Mesendoderm (in vitro differentiated cells): ENCODE results near the gene LRRC7.

Experiments
- DNase-seq: peaks from one replicate; pipeline ENCODE4 v3.0.0; 2013
- H2AK5ac ChIP-seq: 2 replicates; pipeline ENCODE4 v1.6.1; 2013; ENCODE audit warnings: low read length, inconsistent platforms
- H2BK120ac ChIP-seq: 2 replicates; pipeline ENCODE4 v1.6.1; 2013; ENCODE audit warnings: low read depth, mild to moderate bottlenecking, low read length, moderate library complexity, mixed read lengths
- H2BK15ac ChIP-seq: replicated peaks from 2 replicates; pipeline ENCODE4 v1.6.1; 2013; ENCODE audit warnings: low read depth, mild to moderate bottlenecking, moderate library complexity
- H2BK5ac ChIP-seq: 2 replicates; pipeline ENCODE4 v1.6.1; 2013; ENCODE audit warnings: low read length, inconsistent platforms
- H3K18ac ChIP-seq: 2 replicates; pipeline ENCODE4 v1.6.1; 2013; ENCODE audit warnings: mild to moderate bottlenecking, low read length, mixed read lengths
- H3K23ac ChIP-seq: one replicate; pipeline ENCODE4 v1.6.1; 2013; ENCODE audit warnings: low read length
- H3K27ac ChIP-seq: 2 replicates; pipeline ENCODE4 v1.5.1; 2013; ENCODE audit warnings: low read depth, mild to moderate bottlenecking, inconsistent platforms, low read length, moderate library complexity
- H3K27me3 ChIP-seq: 2 replicates; pipeline ENCODE4 v1.6.1; 2013; ENCODE audit warnings: low read length, control low read depth, mild to moderate bottlenecking, inconsistent platforms; ENCODE audit not compliant: insufficient read depth, poor library complexity
- H3K36me3 ChIP-seq: 2 replicates; pipeline ENCODE4 v1.6.1; 2013; ENCODE audit warnings: low read length, inconsistent platforms; ENCODE audit not compliant: control insufficient read depth, insufficient read depth
- H3K4ac ChIP-seq: one replicate; pipeline ENCODE4 v1.6.1; 2013; ENCODE audit warnings: low read depth, mild to moderate bottlenecking, low read length, moderate library complexity
- H3K4me1 ChIP-seq: 2 replicates; pipeline ENCODE4 v1.6.1; 2013; ENCODE audit warnings: low read depth, low read length, inconsistent platforms; ENCODE audit not compliant: control insufficient read depth
- H3K4me2 ChIP-seq: 2 replicates; pipeline ENCODE4 v1.6.1; 2013; ENCODE audit warnings: low read length
- H3K4me3 ChIP-seq: 2 replicates; pipeline ENCODE4 v1.5.1; 2013; ENCODE audit warnings: mild to moderate bottlenecking, low read length
- H3K56ac ChIP-seq: one replicate; pipeline ENCODE4 v1.6.1; 2013; ENCODE audit warnings: low read length
- H3K79me1 ChIP-seq: 2 replicates; pipeline ENCODE4 v1.6.1; 2013; ENCODE audit warnings: low read length, inconsistent platforms
- H3K79me2 ChIP-seq: 2 replicates; pipeline ENCODE4 v1.6.1; 2013; ENCODE audit warnings: mild to moderate bottlenecking, low read length; ENCODE audit not compliant: control insufficient read depth, insufficient read depth
- H3K9ac ChIP-seq: 2 replicates; pipeline ENCODE4 v1.6.1; 2013; ENCODE audit warnings: low read length, inconsistent platforms
- H4K5ac ChIP-seq: one replicate; pipeline ENCODE4 v1.6.1; 2013; ENCODE audit warnings: low read length
- H4K8ac ChIP-seq: one replicate; pipeline ENCODE4 v1.6.1; 2013; ENCODE audit warnings: low read depth, mild to moderate bottlenecking, control low read depth, low read length, moderate library complexity
- WGBS: extraction: QIAGEN DNeasy Blood & Tissue Kit; methylation state at CpG from one replicate; pipeline ENCODE4 v1.1.7; 2013; ENCODE audit warnings: low lambda C conversion rate, missing lambda C conversion rate; ENCODE audit not compliant: insufficient coverage; ENCODE audit errors: extremely low coverage; 5-methylcytosine and 5-hydroxymethylcytosine counted together

Gene LRRC7

DNA sequence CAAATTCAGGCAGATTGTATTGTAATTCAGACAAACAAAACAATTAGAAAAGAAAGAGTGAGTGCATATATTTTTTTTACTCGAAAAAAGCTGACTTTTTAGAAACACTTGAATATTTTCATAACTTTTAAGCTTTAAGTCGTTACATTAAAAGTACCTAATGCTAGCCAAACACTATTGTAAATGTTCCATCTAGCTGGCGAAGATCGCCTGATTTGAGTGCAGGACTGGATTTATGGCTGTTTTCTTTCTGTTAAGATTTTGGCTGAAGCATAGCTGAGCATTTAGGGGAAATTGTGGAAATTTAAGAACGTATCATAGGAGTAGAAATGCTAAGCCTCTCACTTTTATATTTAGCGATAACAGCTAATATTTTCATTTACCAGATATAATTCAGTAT lies 24.6 kb downstream of the LRRC7 start:
- H3K79me1 ChIP-seq = no peaks in the 10 kb centered on the region
- no peak overlapping the region for H3K27ac ChIP-seq
- H3K4ac ChIP-seq = no peak overlapping the region
- H3K79me2 ChIP-seq = no peaks in the 10 kb centered on the region
- no peak overlapping the region for H3K4me2 ChIP-seq
- H4K5ac ChIP-seq = no peak overlapping the region
- H3K23ac ChIP-seq = no peak overlapping the region
- H2AK5ac ChIP-seq = no peak overlapping the region
- no peaks in the 10 kb centered on the region for H3K27me3 ChIP-seq
- no peaks in the 10 kb centered on the region for H3K4me1 ChIP-seq
- no peak overlapping the region for H2BK15ac ChIP-seq
- H3K4me3 ChIP-seq = no peak overlapping the region
- no peak for DNase-seq
- H2BK5ac ChIP-seq = no peak overlapping the region
- WGBS = no CpG with 5 or more reads among the region's 6 CpGs
- no peak overlapping the region for H3K56ac ChIP-seq
- no peaks in the 10 kb centered on the region for H3K36me3 ChIP-seq
- H2BK120ac ChIP-seq = no peak overlapping the region
- H4K8ac ChIP-seq = no peak overlapping the region
- no peak overlapping the region for H3K9ac ChIP-seq
- H3K18ac ChIP-seq = no peak overlapping the region

DNA sequence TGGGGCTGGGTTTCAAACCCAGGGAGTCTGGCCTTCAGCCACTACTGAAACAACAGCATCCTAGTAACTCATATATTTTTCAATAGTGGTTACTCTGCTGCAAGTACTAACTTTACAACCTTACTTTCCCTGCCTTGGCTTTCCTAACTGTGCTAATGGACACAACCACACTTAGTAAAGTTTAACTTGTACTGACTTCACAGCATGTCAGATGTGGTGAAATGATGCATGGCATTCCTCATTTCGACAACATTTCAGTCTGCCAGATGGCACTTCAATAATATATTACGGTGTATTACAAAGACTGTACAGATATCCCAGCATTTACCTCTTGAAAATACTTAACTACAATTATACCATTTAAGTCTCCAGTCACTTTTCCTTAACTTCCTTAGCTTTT lies 27.8 kb downstream of the LRRC7 start:
- H3K18ac ChIP-seq = no peak overlapping the region
- H3K36me3 ChIP-seq = no peaks in the 10 kb centered on the region
- DNase-seq = no peak
- no peak overlapping the region for H2AK5ac ChIP-seq
- no peak overlapping the region for H3K9ac ChIP-seq
- H3K23ac ChIP-seq = no peak overlapping the region
- H2BK15ac ChIP-seq = no peak overlapping the region
- no peaks in the 10 kb centered on the region for H3K27me3 ChIP-seq
- H2BK5ac ChIP-seq = no peak overlapping the region
- no CpG with 5 or more reads among the region's 2 CpGs for WGBS
- no peaks in the 10 kb centered on the region for H3K4me1 ChIP-seq
- H4K8ac ChIP-seq = no peak overlapping the region
- H2BK120ac ChIP-seq = no peak overlapping the region
- no peak overlapping the region for H3K4me2 ChIP-seq
- H4K5ac ChIP-seq = no peak overlapping the region
- H3K56ac ChIP-seq = no peak overlapping the region
- no peaks in the 10 kb centered on the region for H3K79me1 ChIP-seq
- no peak overlapping the region for H3K4ac ChIP-seq
- no peak overlapping the region for H3K27ac ChIP-seq
- H3K4me3 ChIP-seq = no peak overlapping the region
- H3K79me2 ChIP-seq = no peaks in the 10 kb centered on the region

DNA sequence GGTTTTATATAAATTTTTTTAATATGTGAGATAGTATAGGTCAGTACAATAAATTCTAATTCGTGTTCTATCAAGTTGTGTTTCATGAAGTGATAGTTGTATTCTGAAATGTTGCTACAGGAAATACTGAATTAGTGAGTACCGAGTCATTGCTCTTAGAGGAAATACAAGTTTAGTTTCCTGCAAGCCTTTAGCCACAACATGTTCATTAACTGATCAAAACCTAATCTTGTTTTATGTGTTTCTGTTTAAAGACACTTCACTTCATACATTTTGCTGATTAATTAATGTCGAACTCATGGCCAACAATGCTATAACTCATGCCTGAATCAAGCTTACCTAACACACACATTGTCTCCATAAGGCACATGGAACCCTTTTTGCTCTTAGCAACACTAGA lies 43.6 kb downstream of the LRRC7 start:
- H4K8ac ChIP-seq = no peak overlapping the region
- H3K4me1 ChIP-seq = peaks cover 3% of the 10 kb centered on the region
- H3K4me3 ChIP-seq = no peak overlapping the region
- H3K56ac ChIP-seq = no peak overlapping the region
- no peak overlapping the region for H3K27ac ChIP-seq
- H3K79me2 ChIP-seq = no peaks in the 10 kb centered on the region
- H3K79me1 ChIP-seq = no peaks in the 10 kb centered on the region
- H2BK5ac ChIP-seq = no peak overlapping the region
- H3K23ac ChIP-seq = no peak overlapping the region
- H3K36me3 ChIP-seq = no peaks in the 10 kb centered on the region
- no peak overlapping the region for H4K5ac ChIP-seq
- no peak overlapping the region for H3K18ac ChIP-seq
- WGBS = 100% methylated on average over 1 of the region's 3 CpGs
- no peak overlapping the region for H3K9ac ChIP-seq
- H2BK120ac ChIP-seq = no peak overlapping the region
- no peaks in the 10 kb centered on the region for H3K27me3 ChIP-seq
- H2BK15ac ChIP-seq = no peak overlapping the region
- H3K4ac ChIP-seq = no peak overlapping the region
- H3K4me2 ChIP-seq = no peak overlapping the region
- no peak overlapping the region for H2AK5ac ChIP-seq
- no peak for DNase-seq

DNA sequence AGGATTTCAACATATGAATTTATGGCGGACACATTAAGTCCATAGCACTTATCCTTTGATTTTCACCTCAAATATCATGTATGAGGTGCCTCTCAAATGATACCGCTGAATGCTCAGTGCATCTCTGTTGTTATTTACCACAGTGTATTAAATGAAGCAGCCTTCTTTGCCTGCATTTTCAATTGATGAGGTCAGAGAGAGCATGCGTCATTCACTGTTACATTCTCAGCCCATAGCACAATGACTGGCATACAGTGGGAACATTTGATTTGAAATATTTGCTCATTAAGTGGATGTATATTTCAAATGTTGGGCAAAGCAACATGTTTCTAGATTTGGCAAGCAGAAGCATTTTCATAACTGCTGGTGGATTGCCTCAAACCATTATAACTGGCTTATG lies 45.7 kb downstream of the LRRC7 start:
- DNase-seq = peak; percentile 40
- Histone ChIP-seq H3K23ac (no peak overlapping the region), H3K56ac (no peak overlapping the region), H2BK15ac (no peak overlapping the region), H4K8ac (no peak overlapping the region), H2AK5ac (no peak overlapping the region), H3K4me1 (peaks cover 3% of the 10 kb centered on the region), H3K4me3 (no peak overlapping the region), H3K9ac (no peak overlapping the region), H3K18ac (no peak overlapping the region), H3K79me1 (no peaks in the 10 kb centered on the region), H3K27me3 (no peaks in the 10 kb centered on the region), H4K5ac (no peak overlapping the region), H2BK120ac (no peak overlapping the region), H3K27ac (no peak overlapping the region), H3K4ac (no peak overlapping the region), H3K79me2 (no peaks in the 10 kb centered on the region), H3K36me3 (no peaks in the 10 kb centered on the region), H2BK5ac (no peak overlapping the region), H3K4me2 (no peak overlapping the region)
- WGBS = no CpG with 5 or more reads among the region's 3 CpGs

DNA sequence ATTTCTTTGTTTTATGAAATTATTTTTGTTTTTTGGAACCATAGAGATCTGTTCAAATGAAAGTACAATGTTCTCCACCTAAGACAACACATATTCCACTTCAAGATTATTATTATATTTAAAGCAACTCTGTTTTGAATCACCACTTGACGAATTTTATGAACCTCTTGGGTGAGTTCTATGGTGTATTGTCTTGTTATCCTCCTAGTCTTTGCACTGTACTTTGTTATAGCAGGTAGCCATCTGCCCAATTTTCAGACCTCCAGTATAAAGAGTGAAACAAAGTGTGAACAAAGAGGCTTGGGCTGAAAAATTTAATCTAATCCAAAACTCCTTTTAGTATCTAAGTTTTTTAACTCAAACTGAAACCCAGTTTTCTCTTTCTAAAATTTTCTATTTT lies 71.0 kb downstream of the LRRC7 start:
- Histone ChIP-seq H4K8ac (no peak overlapping the region), H3K27ac (no peak overlapping the region), H3K27me3 (no peaks in the 10 kb centered on the region), H3K4me3 (no peak overlapping the region), H3K79me1 (no peaks in the 10 kb centered on the region), H2BK15ac (no peak overlapping the region), H3K18ac (no peak overlapping the region), H3K36me3 (no peaks in the 10 kb centered on the region), H4K5ac (no peak overlapping the region), H3K4me1 (no peaks in the 10 kb centered on the region), H3K9ac (no peak overlapping the region), H2AK5ac (no peak overlapping the region), H3K4ac (no peak overlapping the region), H2BK120ac (no peak overlapping the region), H2BK5ac (no peak overlapping the region), H3K23ac (no peak overlapping the region), H3K4me2 (no peak overlapping the region), H3K56ac (no peak overlapping the region), H3K79me2 (no peaks in the 10 kb centered on the region)
- no CpG with 5 or more reads among the region's 1 CpG for WGBS
- DNase-seq = no peak

DNA sequence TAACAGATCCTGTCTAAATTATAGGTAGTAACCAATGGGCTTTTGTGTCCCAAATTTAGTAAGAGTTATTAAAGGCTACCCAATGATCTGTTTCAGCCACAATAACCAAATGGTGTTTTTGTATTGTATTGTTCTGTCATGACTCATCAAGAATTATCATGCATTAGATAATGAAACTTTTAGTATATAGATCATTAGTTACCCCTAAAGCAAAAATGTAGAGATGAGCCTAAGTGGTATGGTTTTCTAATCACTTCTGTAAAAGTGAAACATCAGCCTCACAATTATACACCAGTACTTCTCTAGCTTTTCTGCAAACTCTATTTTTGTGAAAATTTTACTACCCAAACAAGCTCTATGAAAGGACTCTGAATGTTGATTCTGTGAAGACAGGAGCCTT lies 71.4 kb downstream of the LRRC7 start:
- Histone ChIP-seq H3K18ac (no peak overlapping the region), H4K5ac (no peak overlapping the region), H2AK5ac (no peak overlapping the region), H2BK5ac (no peak overlapping the region), H3K23ac (no peak overlapping the region), H3K56ac (no peak overlapping the region), H3K36me3 (no peaks in the 10 kb centered on the region), H3K27me3 (no peaks in the 10 kb centered on the region), H3K79me1 (no peaks in the 10 kb centered on the region), H3K4me1 (no peaks in the 10 kb centered on the region), H2BK15ac (no peak overlapping the region), H3K79me2 (no peaks in the 10 kb centered on the region), H3K27ac (no peak overlapping the region), H4K8ac (no peak overlapping the region), H2BK120ac (no peak overlapping the region), H3K9ac (no peak overlapping the region), H3K4me2 (no peak overlapping the region), H3K4me3 (no peak overlapping the region), H3K4ac (no peak overlapping the region)
- no peak for DNase-seq
